Right atrium auricular region (tissue), 2 donors: ENCODE measurements around the gene LRRC70. TPM values are rescaled to one million over a fixed set of nuclear protein-coding genes. Genes with fewer than 3 reads are reported as not detected.

ENCODE experiments used
- DNase-seq: peaks from one replicate; pipeline ENCODE4 v3.0.0-alpha.2; 2019; ENCODE audit warnings: low spot score
- H3K27ac ChIP-seq, 2 donors: fragments of 200-600 bp; sonication (generic); 1 replicate in 1 of 2; 2 replicates in 1 of 2; pipeline ENCODE4 v1.5.1; 2016 to 2019
- H3K27me3 ChIP-seq, 2 donors: fragments of 200-600 bp; sonication (generic); one replicate each; pipeline versions ENCODE4 v1.5.1 to v1.6.0; 2017 to 2019
- H3K36me3 ChIP-seq: fragments of 200-600 bp; sonication (generic); one replicate; pipeline ENCODE4 v1.5.1; 2016
- H3K4me1 ChIP-seq, 2 donors: fragments of 200-600 bp; sonication (generic); one replicate each; pipeline versions ENCODE4 v1.5.1 to v1.6.0; 2017 to 2019
- H3K4me3 ChIP-seq, 2 donors: fragments of 200-600 bp; sonication (generic); 1 replicate in 1 of 2; 2 replicates in 1 of 2; pipeline ENCODE4 v1.5.1; 2017 to 2019; ENCODE audit warnings: mild to moderate bottlenecking in 1 of 2, moderate library complexity in 1 of 2
- H3K9me3 ChIP-seq, 2 donors: fragments of 200-600 bp; sonication (generic); one replicate each; pipeline ENCODE4 v1.5.1; 2019
- total RNA-seq, 2 donors: library from RNA; depleted of rRNA; stranded (reverse); fragments of >200 nt; gene quantifications; one replicate each; pipeline ENCODE4 v1.1.0, GENCODE V29; 2016
- TF ChIP-seq, protein P1 (sequence below), 2 donors: fragments of 200-600 bp; sonication (generic); IDR thresholded peaks; one replicate each; pipeline ENCODE4 v1.5.1; 2019; ENCODE audit warnings: antibody characterized with exemption in 2 of 2

The LRRC70 gene, protein sequence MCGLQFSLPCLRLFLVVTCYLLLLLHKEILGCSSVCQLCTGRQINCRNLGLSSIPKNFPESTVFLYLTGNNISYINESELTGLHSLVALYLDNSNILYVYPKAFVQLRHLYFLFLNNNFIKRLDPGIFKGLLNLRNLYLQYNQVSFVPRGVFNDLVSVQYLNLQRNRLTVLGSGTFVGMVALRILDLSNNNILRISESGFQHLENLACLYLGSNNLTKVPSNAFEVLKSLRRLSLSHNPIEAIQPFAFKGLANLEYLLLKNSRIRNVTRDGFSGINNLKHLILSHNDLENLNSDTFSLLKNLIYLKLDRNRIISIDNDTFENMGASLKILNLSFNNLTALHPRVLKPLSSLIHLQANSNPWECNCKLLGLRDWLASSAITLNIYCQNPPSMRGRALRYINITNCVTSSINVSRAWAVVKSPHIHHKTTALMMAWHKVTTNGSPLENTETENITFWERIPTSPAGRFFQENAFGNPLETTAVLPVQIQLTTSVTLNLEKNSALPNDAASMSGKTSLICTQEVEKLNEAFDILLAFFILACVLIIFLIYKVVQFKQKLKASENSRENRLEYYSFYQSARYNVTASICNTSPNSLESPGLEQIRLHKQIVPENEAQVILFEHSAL
- 1 to 10 TPM; 1.9 to 2.1 TPM for total RNA-seq

DNA sequence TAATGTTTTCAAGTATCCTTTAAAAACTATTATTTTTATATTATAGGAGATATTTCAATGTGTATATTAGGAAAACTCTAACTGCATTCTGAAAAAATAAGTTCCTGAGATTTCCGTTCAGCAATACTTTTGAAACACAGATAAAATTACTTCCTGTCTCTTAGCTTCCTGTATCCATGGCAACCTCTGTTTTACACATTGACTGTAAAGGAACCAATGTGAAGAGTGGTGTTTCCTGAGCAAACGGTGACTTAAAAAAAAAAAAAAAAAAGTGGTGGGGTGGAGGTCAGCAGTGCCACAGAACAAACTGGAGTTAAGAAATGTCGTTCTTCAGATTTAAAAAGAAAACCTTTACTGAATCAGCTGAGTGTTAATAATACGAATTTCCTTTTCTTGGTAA, at the start of gene LRRC70:
TSS of gene LRRC70 (plus strand) at position 280 of the 400 bp plus-strand sequence. CDS start 620 bp downstream, outside the sequence.
- Histone ChIP-seq H3K27ac (no peak within 1 kb of the TSS), H3K9me3 (no peaks in the 10 kb centered on the region), H3K27me3 (no peaks in the 10 kb centered on the region), H3K4me1 (no peaks in the 10 kb centered on the region), H3K4me3 (peak within 1 kb of the TSS in 1 of 2 donors; percentile 5), H3K36me3 (no peaks in the 10 kb centered on the region)
- DNase-seq, result no peak
- TF ChIP-seq, protein P1, sequence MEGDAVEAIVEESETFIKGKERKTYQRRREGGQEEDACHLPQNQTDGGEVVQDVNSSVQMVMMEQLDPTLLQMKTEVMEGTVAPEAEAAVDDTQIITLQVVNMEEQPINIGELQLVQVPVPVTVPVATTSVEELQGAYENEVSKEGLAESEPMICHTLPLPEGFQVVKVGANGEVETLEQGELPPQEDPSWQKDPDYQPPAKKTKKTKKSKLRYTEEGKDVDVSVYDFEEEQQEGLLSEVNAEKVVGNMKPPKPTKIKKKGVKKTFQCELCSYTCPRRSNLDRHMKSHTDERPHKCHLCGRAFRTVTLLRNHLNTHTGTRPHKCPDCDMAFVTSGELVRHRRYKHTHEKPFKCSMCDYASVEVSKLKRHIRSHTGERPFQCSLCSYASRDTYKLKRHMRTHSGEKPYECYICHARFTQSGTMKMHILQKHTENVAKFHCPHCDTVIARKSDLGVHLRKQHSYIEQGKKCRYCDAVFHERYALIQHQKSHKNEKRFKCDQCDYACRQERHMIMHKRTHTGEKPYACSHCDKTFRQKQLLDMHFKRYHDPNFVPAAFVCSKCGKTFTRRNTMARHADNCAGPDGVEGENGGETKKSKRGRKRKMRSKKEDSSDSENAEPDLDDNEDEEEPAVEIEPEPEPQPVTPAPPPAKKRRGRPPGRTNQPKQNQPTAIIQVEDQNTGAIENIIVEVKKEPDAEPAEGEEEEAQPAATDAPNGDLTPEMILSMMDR (IDR thresholded peaks at IDR 0.05), result no peak

DNA sequence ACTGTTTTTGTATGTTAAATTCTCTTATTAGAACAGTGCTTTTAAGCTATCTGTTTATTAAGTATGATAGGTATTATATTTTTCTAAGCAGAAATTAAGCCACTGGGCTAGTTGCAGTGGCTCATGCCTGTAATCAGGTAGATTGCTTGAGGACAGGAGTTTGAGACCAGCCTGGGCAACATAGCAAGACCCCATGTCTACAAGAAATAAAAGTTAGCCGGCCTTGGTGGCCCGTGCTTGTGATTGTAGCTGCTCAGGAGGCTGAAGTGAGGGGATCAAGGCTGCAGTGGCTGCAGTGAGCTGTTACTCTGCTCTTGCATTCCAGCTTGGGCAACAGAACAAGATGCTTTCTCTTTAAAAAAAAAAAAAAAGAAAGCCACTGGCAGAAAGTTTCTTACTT, 45.0 kb upstream of the LRRC70 start:
- H3K27ac ChIP-seq, result no peak overlapping the region
- no peak overlapping the region for H3K4me3 ChIP-seq
- H3K4me1 ChIP-seq, result no peaks in the 10 kb centered on the region
- H3K9me3 ChIP-seq, result no peaks in the 10 kb centered on the region
- DNase-seq, result no peak
- H3K36me3 ChIP-seq, result peaks cover 27% of the 10 kb centered on the region
- TF ChIP-seq, protein P1 (IDR thresholded peaks at IDR 0.05), result no peak
- H3K27me3 ChIP-seq, result no peaks in the 10 kb centered on the region

DNA sequence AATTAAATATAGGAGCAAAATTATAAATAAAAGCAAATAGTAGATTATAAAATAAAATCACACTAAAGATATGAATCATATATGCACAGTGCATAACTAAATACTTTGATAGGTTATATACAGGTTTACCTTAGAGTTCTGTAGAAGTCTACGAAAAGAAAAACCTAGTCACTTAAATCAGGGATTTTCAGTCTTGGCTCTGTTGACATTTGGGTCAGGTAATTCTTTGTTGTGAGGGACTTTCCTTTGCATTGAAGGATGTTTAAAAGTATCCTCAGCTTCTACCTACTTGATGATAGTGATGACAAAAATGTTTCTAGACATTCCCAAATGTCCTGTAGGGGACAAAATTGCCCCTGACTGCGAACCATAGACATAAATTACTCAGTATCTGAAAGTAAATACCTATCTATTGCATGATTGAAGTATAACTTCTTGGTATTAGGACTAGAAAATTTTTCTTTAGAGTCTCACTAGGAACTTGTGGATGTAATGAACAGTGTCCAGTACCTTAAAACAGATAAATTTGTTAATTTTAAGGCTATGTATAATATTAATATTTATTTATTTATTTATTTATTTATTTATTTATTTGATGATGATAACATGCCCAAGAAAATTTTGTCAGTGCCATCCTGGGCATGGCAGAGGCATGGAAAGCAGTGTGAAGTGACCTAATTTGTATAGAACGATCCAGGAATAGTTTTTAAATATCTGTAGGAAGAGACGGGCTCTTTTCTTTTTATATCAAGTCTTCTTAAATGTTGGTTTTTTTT, 44.0 kb upstream of the LRRC70 start:
- DNase-seq, result no peak
- TF ChIP-seq, protein P1 (IDR thresholded peaks at IDR 0.05), result no peak
- Histone ChIP-seq H3K27me3 (no peaks in the 10 kb centered on the region), H3K9me3 (no peaks in the 10 kb centered on the region), H3K4me1 (no peaks in the 10 kb centered on the region), H3K27ac (no peak overlapping the region), H3K36me3 (peaks cover 30% of the 10 kb centered on the region), H3K4me3 (no peak overlapping the region)

DNA sequence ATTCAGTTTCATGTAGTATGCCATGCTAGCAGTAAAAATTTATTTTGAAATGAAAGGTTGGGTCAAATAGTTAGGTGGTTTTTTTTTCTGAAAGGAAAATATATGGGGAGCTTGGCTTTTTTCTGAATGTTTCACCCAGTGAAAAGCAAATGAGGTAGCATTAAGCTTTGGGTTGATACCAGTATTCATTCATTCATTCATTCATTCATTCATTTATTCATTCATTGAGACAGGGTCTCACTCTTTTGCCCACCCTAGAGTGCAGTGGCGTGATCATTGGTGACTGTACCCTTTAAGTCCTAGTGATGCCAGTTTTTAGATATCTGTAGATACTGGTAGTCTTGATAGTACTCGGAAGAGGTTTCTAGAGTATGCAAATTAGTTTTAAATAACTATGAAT, 42.4 kb upstream of the LRRC70 start:
- Histone ChIP-seq H3K9me3 (no peaks in the 10 kb centered on the region), H3K4me1 (no peaks in the 10 kb centered on the region), H3K36me3 (peaks cover 25% of the 10 kb centered on the region), H3K27ac (no peak overlapping the region), H3K27me3 (no peaks in the 10 kb centered on the region), H3K4me3 (no peak overlapping the region)
- no peak for DNase-seq
- TF ChIP-seq, protein P1 (IDR thresholded peaks at IDR 0.05), result no peak

DNA sequence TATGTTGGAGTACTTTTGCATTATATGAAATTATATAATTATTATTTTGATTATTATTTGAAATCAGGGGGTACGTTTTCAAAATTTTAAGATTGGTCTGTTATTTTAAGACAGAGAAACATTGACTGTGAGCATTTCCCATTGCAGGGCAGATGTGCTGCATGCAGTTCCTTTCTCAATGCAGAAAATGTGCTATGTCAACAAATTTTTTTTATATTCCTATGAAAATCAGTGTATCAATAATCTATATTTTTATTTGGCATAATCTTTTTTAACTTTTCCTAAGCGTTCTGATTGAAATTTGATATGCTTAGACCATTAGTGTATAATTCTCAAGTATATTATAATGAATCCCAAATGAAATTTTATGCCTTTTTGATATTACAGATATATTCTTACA, 41.8 kb upstream of the LRRC70 start:
- H3K4me3 ChIP-seq, result no peak overlapping the region
- H3K4me1 ChIP-seq, result no peaks in the 10 kb centered on the region
- no peak overlapping the region for H3K27ac ChIP-seq
- no peaks in the 10 kb centered on the region for H3K27me3 ChIP-seq
- TF ChIP-seq, protein P1 (IDR thresholded peaks at IDR 0.05), result no peak
- DNase-seq, result no peak
- H3K9me3 ChIP-seq, result no peaks in the 10 kb centered on the region
- H3K36me3 ChIP-seq, result peaks cover 20% of the 10 kb centered on the region
